Spinal cord (tissue), 10 donors: ENCODE data around the gene IST1. TPM values are rescaled to one million over a fixed set of nuclear protein-coding genes. Genes with fewer than 3 reads are reported as not detected.

Source experiments
- DNase-seq, 6 donors: peaks; one replicate each; pipeline versions ENCODE4 v3.0.0 to v3.0.0-alpha.2; 2013 to 2015; ENCODE audit warnings: low spot score in 6 of 6, low read depth in 4 of 6
- H3K27ac ChIP-seq: one replicate; pipeline ENCODE4 v1.5.1; 2013; ENCODE audit warnings: low read depth, low read length, control low read depth
- H3K27me3 ChIP-seq: one replicate; pipeline ENCODE4 v1.6.1; 2013; ENCODE audit warnings: low read length; ENCODE audit not compliant: control insufficient read depth, insufficient read depth
- H3K36me3 ChIP-seq: one replicate; pipeline ENCODE4 v1.6.1; 2013; ENCODE audit warnings: low read length; ENCODE audit not compliant: control insufficient read depth, insufficient read depth
- H3K4me1 ChIP-seq: one replicate; pipeline ENCODE4 v1.6.1; 2013; ENCODE audit warnings: low read length; ENCODE audit not compliant: control insufficient read depth, insufficient read depth
- H3K4me3 ChIP-seq: one replicate; pipeline ENCODE4 v1.5.1; 2013; ENCODE audit warnings: low read depth, low read length, control low read depth
- H3K9me3 ChIP-seq: one replicate; pipeline ENCODE4 v1.6.1; 2013; ENCODE audit warnings: low read length; ENCODE audit not compliant: control insufficient read depth, insufficient read depth
- WGBS: methylation state at CpG from one replicate; pipeline ENCODE4 v1.1.5; 2013; ENCODE audit warnings: missing lambda C conversion rate; ENCODE audit not compliant: insufficient coverage; 5-methylcytosine and 5-hydroxymethylcytosine counted together
- polyA plus RNA-seq, 2 donors: library from polyadenylated mRNA; unstranded; fragments of 120-200 nt; gene quantifications; one replicate each; pipeline ENCODE4 v1.2.1, GENCODE V29; 2013; ENCODE audit not compliant: insufficient read length in 2 of 2
- total RNA-seq, 2 donors: library from RNA; depleted of rRNA in 1 of 2; stranded (reverse); fragments of 120-200 nt in 1 of 2; fragments of >200 nt in 1 of 2; gene quantifications; one replicate each; pipeline versions ENCODE4 v1.2.3 to v1.2.4, GENCODE V29; 2013 to 2014
- donor health status: healthy.

The IST1 gene
- total and polyA plus RNA-seq, 4 donors: 159 to 243 (median 192) TPM

- Histone ChIP-seq H3K9me3 (no peaks in the 10 kb centered on the region), H3K36me3 (peaks cover 46% of the 10 kb centered on the region), H3K4me3 (no peak overlapping the region), H3K27ac (no peak overlapping the region), H3K27me3 (no peaks in the 10 kb centered on the region), H3K4me1 (no peaks in the 10 kb centered on the region)
- 100% methylated on average over 1 of the region's 4 CpGs for WGBS
- DNase-seq: no peak
Measured at GRCh38 chr16:71873199-71873598, 22.1 kb upstream of the IST1 start.

- Histone ChIP-seq H3K4me1 (peaks cover 12% of the 10 kb centered on the region), H3K9me3 (no peaks in the 10 kb centered on the region), H3K4me3 (no peak overlapping the region), H3K36me3 (peaks cover 43% of the 10 kb centered on the region), H3K27me3 (no peaks in the 10 kb centered on the region), H3K27ac (no peak overlapping the region)
- 71% methylated on average over 4 of the region's 4 CpGs for WGBS
- DNase-seq: no peak
Measured at GRCh38 chr16:71878911-71879310, 16.4 kb upstream of the IST1 start.

GRCh38 chr16:71880176-71880575, 15.2 kb upstream of the IST1 start:
- Histone ChIP-seq H3K4me3 (no peak overlapping the region), H3K27me3 (no peaks in the 10 kb centered on the region), H3K4me1 (peaks cover 21% of the 10 kb centered on the region), H3K27ac (no peak overlapping the region), H3K36me3 (peaks cover 37% of the 10 kb centered on the region), H3K9me3 (no peaks in the 10 kb centered on the region)
- WGBS: 85% methylated on average over 3 of the region's 4 CpGs
- DNase-seq: no peak

GRCh38 chr16:71882505-71883167, 12.7 kb upstream of the IST1 start:
- peak overlapping the region; percentile 77 for H3K4me3 ChIP-seq
- H3K9me3 ChIP-seq: no peaks in the 10 kb centered on the region
- no peaks in the 10 kb centered on the region for H3K27me3 ChIP-seq
- 3% methylated on average over 4 of the region's 9 CpGs for WGBS
- H3K27ac ChIP-seq: peak overlapping the region; percentile 94
- H3K36me3 ChIP-seq: peaks cover 16% of the 10 kb centered on the region
- peaks cover 21% of the 10 kb centered on the region for H3K4me1 ChIP-seq
- peak in 5 of 6 donors; percentile 40 to 92 (median 69) for DNase-seq

GRCh38 chr16:71883168-71883848, 12.0 kb upstream of the IST1 start:
- H3K27ac ChIP-seq: peak overlapping the region; percentile 94
- peak in 4 of 6 donors; percentile 20 to 80 (median 52) for DNase-seq
- H3K27me3 ChIP-seq: no peaks in the 10 kb centered on the region
- H3K4me3 ChIP-seq: peak overlapping the region; percentile 77
- peaks cover 12% of the 10 kb centered on the region for H3K36me3 ChIP-seq
- H3K9me3 ChIP-seq: no peaks in the 10 kb centered on the region
- H3K4me1 ChIP-seq: peaks cover 21% of the 10 kb centered on the region
- 0% methylated on average over 44 of the region's 46 CpGs for WGBS

GRCh38 chr16:71883849-71884638, 11.3 kb upstream of the IST1 start, which contains the start of gene ZNF821:
Gene ZNF821 (minus strand): TSS chr16:71884182. CDS start chr16:71879946, 4,236 bp downstream.
- Histone ChIP-seq H3K27me3 (no peaks in the 10 kb centered on the region), H3K36me3 (peaks cover 4% of the 10 kb centered on the region), H3K4me3 (peak within 1 kb of the TSS; percentile 77), H3K4me1 (peaks cover 21% of the 10 kb centered on the region), H3K9me3 (no peaks in the 10 kb centered on the region), H3K27ac (peak within 1 kb of the TSS; percentile 94)
- DNase-seq: peak; percentile 68 to 98 (median 92)
- WGBS: 0% methylated on average over 67 of the region's 85 CpGs

- Histone ChIP-seq H3K4me3 (no peak overlapping the region), H3K27ac (no peak overlapping the region), H3K9me3 (no peaks in the 10 kb centered on the region), H3K27me3 (no peaks in the 10 kb centered on the region), H3K4me1 (peaks cover 21% of the 10 kb centered on the region), H3K36me3 (peaks cover 2% of the 10 kb centered on the region)
- 57% methylated on average over 1 of the region's 4 CpGs for WGBS
- DNase-seq: peak in 1 of 6 donors; percentile 2
Measured at GRCh38 chr16:71885261-71885650, 10.1 kb upstream of the IST1 start.

GRCh38 chr16:71889147-71889546, 6.2 kb upstream of the IST1 start:
- Histone ChIP-seq H3K4me1 (peaks cover 15% of the 10 kb centered on the region), H3K9me3 (no peaks in the 10 kb centered on the region), H3K27ac (no peak overlapping the region), H3K27me3 (no peaks in the 10 kb centered on the region), H3K4me3 (no peak overlapping the region), H3K36me3 (no peaks in the 10 kb centered on the region)
- no CpG with 5 or more reads among the region's 3 CpGs for WGBS
- DNase-seq: no peak

- no peaks in the 10 kb centered on the region for H3K9me3 ChIP-seq
- peak overlapping the region; percentile 97 for H3K4me3 ChIP-seq
- H3K27me3 ChIP-seq: no peaks in the 10 kb centered on the region
- H3K4me1 ChIP-seq: peaks cover 27% of the 10 kb centered on the region
- peaks cover 10% of the 10 kb centered on the region for H3K36me3 ChIP-seq
- 17% methylated on average over 1 of the region's 7 CpGs for WGBS
- H3K27ac ChIP-seq: peak overlapping the region; percentile 99
- DNase-seq: no peak
Measured at GRCh38 chr16:71893888-71894228, 1.5 kb upstream of the IST1 start.
